Measurements from ENCODE around the gene UBLCP1.

Gene UBLCP1

GRCh38 chr5:159319363-159319762 lies 56.3 kb downstream of the UBLCP1 start:
- Mint-ChIP-seq H3K4me3 (no peak overlapping the region), H3K27ac (no peak overlapping the region), H3K9me3 (no peaks in the 10 kb centered on the region), H3K4me1 (no peaks in the 10 kb centered on the region), H3K36me3 (no peaks in the 10 kb centered on the region), H3K27me3 (no peaks in the 10 kb centered on the region)

GRCh38 chr5:159319832-159320231 lies 56.7 kb downstream of the UBLCP1 start:
- Mint-ChIP-seq H3K27ac (no peak overlapping the region), H3K4me3 (no peak overlapping the region), H3K9me3 (no peaks in the 10 kb centered on the region), H3K27me3 (no peaks in the 10 kb centered on the region), H3K4me1 (no peaks in the 10 kb centered on the region), H3K36me3 (no peaks in the 10 kb centered on the region)

GRCh38 chr5:159322180-159322579 lies 59.1 kb downstream of the UBLCP1 start:
- Mint-ChIP-seq H3K9me3 (no peaks in the 10 kb centered on the region), H3K4me3 (no peak overlapping the region), H3K36me3 (no peaks in the 10 kb centered on the region), H3K4me1 (no peaks in the 10 kb centered on the region), H3K27me3 (no peaks in the 10 kb centered on the region), H3K27ac (no peak overlapping the region)

- no peak overlapping the region for H3K27ac Mint-ChIP-seq
- no peaks in the 10 kb centered on the region for H3K4me1 Mint-ChIP-seq
- H3K9me3 Mint-ChIP-seq = no peaks in the 10 kb centered on the region
- no peaks in the 10 kb centered on the region for H3K36me3 Mint-ChIP-seq
- no peaks in the 10 kb centered on the region for H3K27me3 Mint-ChIP-seq
- no peak overlapping the region for H3K4me3 Mint-ChIP-seq
Measured at GRCh38 chr5:159324102-159324755, 61.1 kb downstream of the UBLCP1 start.

GRCh38 chr5:159324986-159325385 lies 61.9 kb downstream of the UBLCP1 start:
- Mint-ChIP-seq H3K4me3 (no peak overlapping the region), H3K4me1 (no peaks in the 10 kb centered on the region), H3K36me3 (no peaks in the 10 kb centered on the region), H3K27me3 (peaks cover under 1% of the 10 kb centered on the region), H3K9me3 (no peaks in the 10 kb centered on the region), H3K27ac (no peak overlapping the region)

- Mint-ChIP-seq H3K4me1 (peaks cover 21% of the 10 kb centered on the region), H3K27me3 (peaks cover 3% of the 10 kb centered on the region), H3K4me3 (peak within 1 kb of the TSS; percentile 72)
Measured at GRCh38 chr5:159330131-159330800, 67.2 kb downstream of the UBLCP1 start, which contains the start of gene IL12B. Gene IL12B, minus strand, starts transcription at chr5:159330487. Its CDS starts 3,705 bp downstream, at chr5:159326782.

GRCh38 chr5:159331093-159331973 lies 68.2 kb downstream of the UBLCP1 start:
- H3K4me1 Mint-ChIP-seq = peaks cover 21% of the 10 kb centered on the region
- H3K27ac Mint-ChIP-seq = peak overlapping the region; percentile 47
- peaks cover 3% of the 10 kb centered on the region for H3K27me3 Mint-ChIP-seq
- H3K36me3 Mint-ChIP-seq = no peaks in the 10 kb centered on the region
- H3K9me3 Mint-ChIP-seq = no peaks in the 10 kb centered on the region
- peak overlapping the region; percentile 72 for H3K4me3 Mint-ChIP-seq

More at GRCh38 chr5:159330131-159330800, 67.2 kb downstream of the UBLCP1 start, which contains the start of gene IL12B:
- Mint-ChIP-seq H3K9me3 (no peaks in the 10 kb centered on the region), H3K27ac (peak within 1 kb of the TSS; percentile 47), H3K36me3 (no peaks in the 10 kb centered on the region)

- H3K9me3 Mint-ChIP-seq = no peaks in the 10 kb centered on the region
- H3K4me3 Mint-ChIP-seq = no peak overlapping the region
- H3K27me3 Mint-ChIP-seq = peaks cover 3% of the 10 kb centered on the region
- H3K27ac Mint-ChIP-seq = no peak overlapping the region
- no peaks in the 10 kb centered on the region for H3K36me3 Mint-ChIP-seq
- peaks cover 38% of the 10 kb centered on the region for H3K4me1 Mint-ChIP-seq
Measured at GRCh38 chr5:159332800-159333544, 69.9 kb downstream of the UBLCP1 start.

GRCh38 chr5:159333545-159333925 lies 70.4 kb downstream of the UBLCP1 start:
- peaks cover 43% of the 10 kb centered on the region for H3K4me1 Mint-ChIP-seq
- no peak overlapping the region for H3K27ac Mint-ChIP-seq
- H3K27me3 Mint-ChIP-seq = peaks cover 3% of the 10 kb centered on the region
- H3K4me3 Mint-ChIP-seq = no peak overlapping the region
- no peaks in the 10 kb centered on the region for H3K36me3 Mint-ChIP-seq
- H3K9me3 Mint-ChIP-seq = no peaks in the 10 kb centered on the region
